ENCODE measurements around the gene TENM3.

GRCh38 chr4:182486881-182487280 is 243.7 kb downstream of the TENM3 start:
- TF ChIP-seq CTCF (IDR thresholded peaks at IDR 0.05; ENCODE audit: low read depth, low read length) (no peak), EZH2phosphoT487 (IDR thresholded peaks at IDR 0.05; ENCODE audit: low read depth) (no peak)
